DND-41 (cell line): ENCODE data around the gene PFDN1.

ENCODE experiments used
- ATAC-seq: fragments of 200-7000 bp; cut with Tn5 transposase; 3 replicates; pipeline ENCODE4 v1.9.1; 2021; ENCODE audit warnings: low read depth; ENCODE audit not compliant: insufficient read depth
- DNase-seq: peaks from one replicate; pipeline ENCODE4 v3.0.0-alpha.2; 2020
- H2AFZ ChIP-seq: 2 replicates; pipeline ENCODE4 v1.6.0; 2012; ENCODE audit warnings: low read depth, low read length
- H3K27ac ChIP-seq: 2 replicates; pipeline ENCODE4 v1.5.1; 2012; ENCODE audit warnings: low read length, inconsistent platforms
- H3K27me3 ChIP-seq: fragments of 200-600 bp; sonication (generic); 2 replicates; pipeline ENCODE4 v1.6.0; 2012; ENCODE audit warnings: low read length, mild to moderate bottlenecking, inconsistent platforms; ENCODE audit not compliant: insufficient read depth, poor library complexity
- H3K36me3 ChIP-seq: 2 replicates; pipeline ENCODE4 v1.5.1; 2012; ENCODE audit warnings: low read length, inconsistent platforms; ENCODE audit not compliant: insufficient read depth
- H3K4me1 ChIP-seq: 2 replicates; pipeline ENCODE4 v1.5.1; 2012; ENCODE audit warnings: mild to moderate bottlenecking, low read length; ENCODE audit not compliant: insufficient read depth
- H3K4me2 ChIP-seq: 2 replicates; pipeline ENCODE4 v1.6.0; 2012; ENCODE audit warnings: mild to moderate bottlenecking, moderate library complexity, low read length, inconsistent platforms; ENCODE audit not compliant: insufficient read depth
- H3K4me3 ChIP-seq, 2 experiments: fragments of 200-600 bp in 1 of 2; shearing (Covaris generic) in 1 of 2; 2 replicates each; pipeline ENCODE4 v1.5.1; 2012 to 2016; ENCODE audit warnings: inconsistent platforms in 2 of 2, low read length in 2 of 2, mild to moderate bottlenecking in 2 of 2, low read depth in 1 of 2, moderate library complexity in 1 of 2
- H3K79me2 ChIP-seq: 2 replicates; pipeline ENCODE4 v1.6.0; 2012; ENCODE audit warnings: low read length, inconsistent platforms; ENCODE audit not compliant: insufficient read depth
- H3K9ac ChIP-seq: 2 replicates; pipeline ENCODE4 v1.6.0; 2012; ENCODE audit warnings: low read depth, mild to moderate bottlenecking, inconsistent platforms, low read length, moderate library complexity
- H3K9me3 ChIP-seq: 2 replicates; pipeline ENCODE4 v1.5.1; 2012; ENCODE audit warnings: low read length, moderate library complexity, mild to moderate bottlenecking, inconsistent platforms; ENCODE audit not compliant: insufficient read depth, severe bottlenecking
- H4K20me1 ChIP-seq: 2 replicates; pipeline ENCODE4 v1.6.0; 2012; ENCODE audit warnings: low read length; ENCODE audit not compliant: insufficient read depth
- CTCF ChIP-seq: IDR thresholded peaks from 2 replicates; pipeline ENCODE4 v1.5.1; 2012; ENCODE audit warnings: borderline replicate concordance, low read length, moderate library complexity, mild to moderate bottlenecking; ENCODE audit not compliant: poor library complexity, severe bottlenecking; ENCODE audit errors: extremely low read depth
- EZH2 ChIP-seq: IDR thresholded peaks from 3 replicates; pipeline ENCODE4 v1.6.1; 2012; ENCODE audit warnings: borderline replicate concordance, low read depth, mild to moderate bottlenecking, moderate library complexity, low read length, inconsistent platforms; ENCODE audit not compliant: severe bottlenecking

PFDN1 gene

GRCh38 chr5:140348104-140348503, 45.2 kb upstream of the PFDN1 start:
- TF ChIP-seq CTCF = no peak
- no peak for TF ChIP-seq EZH2
- H3K4me3 ChIP-seq = no peak overlapping the region
- H3K9me3 ChIP-seq = no peaks in the 10 kb centered on the region
- 0 out of 2 replicates have a peak, but pooled peaks cover 3% of the 10 kb centered on the region for H4K20me1 ChIP-seq
- ATAC-seq = no peak
- no peaks in the 10 kb centered on the region for H3K79me2 ChIP-seq
- no peak overlapping the region for H3K27ac ChIP-seq
- DNase-seq = no peak
- no peak overlapping the region for H2AFZ ChIP-seq
- H3K27me3 ChIP-seq = peaks cover 33% of the 10 kb centered on the region
- H3K4me1 ChIP-seq = peaks cover 27% of the 10 kb centered on the region
- no peak overlapping the region for H3K9ac ChIP-seq
- no peak overlapping the region for H3K4me2 ChIP-seq
- no peaks in the 10 kb centered on the region for H3K36me3 ChIP-seq

GRCh38 chr5:140347360-140347759, 44.5 kb upstream of the PFDN1 start:
- no peak overlapping the region; the same call in 1 of the 2 replicates for H3K4me2 ChIP-seq
- H4K20me1 ChIP-seq = 0 out of 2 replicates have a peak, but pooled peaks cover 3% of the 10 kb centered on the region
- no peak for ATAC-seq
- H3K27ac ChIP-seq = no peak overlapping the region
- H3K4me3 ChIP-seq = no peak overlapping the region
- H3K27me3 ChIP-seq = peaks cover 33% of the 10 kb centered on the region
- H3K79me2 ChIP-seq = no peaks in the 10 kb centered on the region
- no peaks in the 10 kb centered on the region for H3K9me3 ChIP-seq
- TF ChIP-seq CTCF (no peak), EZH2 (no peak)
- no peak overlapping the region for H2AFZ ChIP-seq
- H3K36me3 ChIP-seq = no peaks in the 10 kb centered on the region
- no peak overlapping the region for H3K9ac ChIP-seq
- H3K4me1 ChIP-seq = peaks cover 35% of the 10 kb centered on the region
- DNase-seq = no peak

GRCh38 chr5:140346348-140347221, 43.7 kb upstream of the PFDN1 start, which contains the start of gene HBEGF:
TSS of gene HBEGF (minus strand) at chr5:140346603. CDS start at chr5:140346328, 275 bp downstream.
- H3K27ac ChIP-seq = no peak within 1 kb of the TSS
- H3K4me3 ChIP-seq = peak within 1 kb of the TSS in 1 of 2 experiments; percentile 59; a peak in 3 of 4 replicates
- H3K9ac ChIP-seq = peak within 1 kb of the TSS; percentile 47
- peak; percentile 69 for ATAC-seq
- H3K9me3 ChIP-seq = no peaks in the 10 kb centered on the region
- peak within 1 kb of the TSS; percentile 76 for H2AFZ ChIP-seq
- H4K20me1 ChIP-seq = 0 out of 2 replicates have a peak, but pooled peaks cover 3% of the 10 kb centered on the region
- TF ChIP-seq EZH2 = peak; percentile 67
- TF ChIP-seq CTCF = peak; percentile 28
- H3K4me2 ChIP-seq = peak within 1 kb of the TSS; percentile 85
- peak; percentile 65 for DNase-seq
- H3K27me3 ChIP-seq = peaks cover 33% of the 10 kb centered on the region
- no peaks in the 10 kb centered on the region for H3K79me2 ChIP-seq
- peaks cover 42% of the 10 kb centered on the region for H3K4me1 ChIP-seq
- H3K36me3 ChIP-seq = no peaks in the 10 kb centered on the region
